ENCODE data around the gene PKIG.

DNA sequence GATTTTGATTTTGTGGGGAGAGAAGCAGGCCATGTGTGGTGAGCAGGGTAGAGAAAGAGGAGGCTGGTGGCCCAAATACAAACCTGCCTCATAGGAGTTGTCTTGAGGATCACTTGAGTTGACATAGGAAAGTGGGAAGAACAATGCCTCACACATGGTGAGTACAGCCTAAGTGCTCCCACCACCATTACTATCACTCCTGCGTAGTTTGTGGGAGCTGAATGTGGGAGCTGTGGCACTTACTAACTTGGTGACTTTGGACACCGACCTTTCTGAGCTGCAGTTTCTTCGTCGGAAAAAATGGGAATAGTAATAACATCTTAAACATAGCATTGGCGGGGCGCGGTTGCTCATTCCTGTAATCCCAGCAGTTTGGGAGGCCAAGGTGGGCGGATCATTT lies 35.0 kb upstream of the PKIG start:
- TF ChIP-seq, protein P1, sequence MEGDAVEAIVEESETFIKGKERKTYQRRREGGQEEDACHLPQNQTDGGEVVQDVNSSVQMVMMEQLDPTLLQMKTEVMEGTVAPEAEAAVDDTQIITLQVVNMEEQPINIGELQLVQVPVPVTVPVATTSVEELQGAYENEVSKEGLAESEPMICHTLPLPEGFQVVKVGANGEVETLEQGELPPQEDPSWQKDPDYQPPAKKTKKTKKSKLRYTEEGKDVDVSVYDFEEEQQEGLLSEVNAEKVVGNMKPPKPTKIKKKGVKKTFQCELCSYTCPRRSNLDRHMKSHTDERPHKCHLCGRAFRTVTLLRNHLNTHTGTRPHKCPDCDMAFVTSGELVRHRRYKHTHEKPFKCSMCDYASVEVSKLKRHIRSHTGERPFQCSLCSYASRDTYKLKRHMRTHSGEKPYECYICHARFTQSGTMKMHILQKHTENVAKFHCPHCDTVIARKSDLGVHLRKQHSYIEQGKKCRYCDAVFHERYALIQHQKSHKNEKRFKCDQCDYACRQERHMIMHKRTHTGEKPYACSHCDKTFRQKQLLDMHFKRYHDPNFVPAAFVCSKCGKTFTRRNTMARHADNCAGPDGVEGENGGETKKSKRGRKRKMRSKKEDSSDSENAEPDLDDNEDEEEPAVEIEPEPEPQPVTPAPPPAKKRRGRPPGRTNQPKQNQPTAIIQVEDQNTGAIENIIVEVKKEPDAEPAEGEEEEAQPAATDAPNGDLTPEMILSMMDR (IDR thresholded peaks at IDR 0.05; ENCODE audit: insufficient read depth, low read depth, low read length), result no peak
- TF ChIP-seq EZH2 (IDR thresholded peaks at IDR 0.05; ENCODE audit: insufficient read depth, low read length), result no peak
